ENCODE results near the gene CDKL4.

The CDKL4 gene

DNA sequence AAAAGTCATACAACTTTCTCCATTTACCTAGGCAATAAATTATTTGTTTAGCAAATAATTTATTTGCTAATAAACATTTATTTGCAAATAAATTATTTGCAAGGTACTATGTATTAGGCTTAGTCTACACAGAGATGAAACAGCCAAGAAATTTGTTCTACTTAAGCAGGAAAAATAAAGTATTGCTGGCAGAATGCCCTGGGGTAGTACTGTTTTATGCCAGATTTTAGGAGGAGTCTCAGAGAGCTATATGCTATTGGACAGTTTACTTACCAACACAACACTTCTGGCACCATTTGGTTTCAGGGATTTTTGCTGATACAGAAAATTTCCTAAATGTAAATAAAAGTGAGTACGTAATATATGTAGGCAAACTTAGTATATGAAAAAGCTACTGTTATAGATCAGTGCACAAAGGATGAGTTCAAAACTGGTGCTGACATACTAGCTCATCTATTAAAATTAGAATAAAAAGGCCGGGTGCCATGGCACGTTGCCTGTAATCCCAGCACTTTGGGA is 23.2 kb upstream of the CDKL4 start:
- Histone ChIP-seq H3K4me3 (ENCODE audit: low read depth, low read length) (no peak overlapping the region), H3K9me3 (ENCODE audit: control insufficient read depth, insufficient read depth, low read depth, low read length) (no peaks in the 10 kb centered on the region), H3K4me1 (ENCODE audit: control insufficient read depth, insufficient read depth, low read length) (peaks cover 9% of the 10 kb centered on the region), H3K27ac (ENCODE audit: extremely low read depth, low read depth, low read length) (no peak overlapping the region), H3K36me3 (ENCODE audit: control insufficient read depth in 2 of 2, insufficient read depth in 1 of 2, low read length in 2 of 2) (peaks cover 7 to 8% of the 10 kb centered on the region in 2 experiments; a peak in 2 of 3 replicates)
- ChIA-PET POLR2A (interaction anchor here (0.7 kb wide), 1 partner anchor 112 kb away, joined by 3 read pairs; no protein-coding TSS in a partner anchor), CTCF (no interaction called here)
- TF ChIP-seq, protein P1, sequence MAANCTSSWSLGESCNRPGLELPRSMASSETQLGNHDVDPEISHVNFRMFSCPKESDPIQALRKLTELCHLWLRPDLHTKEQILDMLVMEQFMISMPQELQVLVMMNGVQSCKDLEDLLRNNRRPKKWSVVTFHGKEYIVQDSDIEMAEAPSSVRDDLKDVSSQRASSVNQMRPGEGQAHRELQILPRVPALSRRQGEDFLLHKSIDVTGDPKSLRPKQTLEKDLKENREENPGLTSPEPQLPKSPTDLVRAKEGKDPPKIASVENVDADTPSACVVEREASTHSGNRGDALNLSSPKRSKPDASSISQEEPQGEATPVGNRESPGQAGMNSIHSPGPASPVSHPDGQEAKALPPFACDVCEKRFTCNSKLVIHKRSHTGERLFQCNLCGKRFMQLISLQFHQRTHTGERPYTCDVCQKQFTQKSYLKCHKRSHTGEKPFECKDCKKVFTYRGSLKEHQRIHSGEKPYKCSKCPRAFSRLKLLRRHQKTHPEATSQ (tag by site-specific recombination; IDR thresholded peaks at IDR 0.05), result no peak
- TF ChIP-seq ZNF24 (tag by site-specific recombination; IDR thresholded peaks at IDR 0.05) (no peak), SCRT1 (tag by site-specific recombination; IDR thresholded peaks at IDR 0.05; ENCODE audit: borderline replicate concordance) (no peak), ZNF133 (tag by site-specific recombination; IDR thresholded peaks at IDR 0.05) (no peak), ZNF514 (tag by site-specific recombination; IDR thresholded peaks at IDR 0.05) (no peak), ZNF140 (tag by site-specific recombination; IDR thresholded peaks at IDR 0.05) (no peak), ZFP3 (tag by site-specific recombination; IDR thresholded peaks at IDR 0.05; ENCODE audit: low read depth) (no peak), ZNF558 (tag by site-specific recombination; IDR thresholded peaks at IDR 0.05) (no peak)
- TF ChIP-seq, protein P2, sequence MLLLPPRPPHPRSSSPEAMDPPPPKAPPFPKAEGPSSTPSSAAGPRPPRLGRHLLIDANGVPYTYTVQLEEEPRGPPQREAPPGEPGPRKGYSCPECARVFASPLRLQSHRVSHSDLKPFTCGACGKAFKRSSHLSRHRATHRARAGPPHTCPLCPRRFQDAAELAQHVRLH (tag by site-specific recombination; IDR thresholded peaks at IDR 0.05), result no peak
- TF ChIP-seq, protein P3, sequence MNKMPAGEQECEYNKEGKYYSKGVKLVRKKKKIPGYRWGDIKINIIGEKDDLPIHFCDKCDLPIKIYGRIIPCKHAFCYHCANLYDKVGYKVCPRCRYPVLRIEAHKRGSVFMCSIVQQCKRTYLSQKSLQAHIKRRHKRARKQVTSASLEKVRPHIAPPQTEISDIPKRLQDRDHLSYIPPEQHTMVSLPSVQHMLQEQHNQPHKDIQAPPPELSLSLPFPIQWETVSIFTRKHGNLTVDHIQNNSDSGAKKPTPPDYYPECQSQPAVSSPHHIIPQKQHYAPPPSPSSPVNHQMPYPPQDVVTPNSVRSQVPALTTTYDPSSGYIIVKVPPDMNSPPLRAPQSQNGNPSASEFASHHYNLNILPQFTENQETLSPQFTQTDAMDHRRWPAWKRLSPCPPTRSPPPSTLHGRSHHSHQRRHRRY (tag by site-specific recombination; IDR thresholded peaks at IDR 0.05), result no peak

DNA sequence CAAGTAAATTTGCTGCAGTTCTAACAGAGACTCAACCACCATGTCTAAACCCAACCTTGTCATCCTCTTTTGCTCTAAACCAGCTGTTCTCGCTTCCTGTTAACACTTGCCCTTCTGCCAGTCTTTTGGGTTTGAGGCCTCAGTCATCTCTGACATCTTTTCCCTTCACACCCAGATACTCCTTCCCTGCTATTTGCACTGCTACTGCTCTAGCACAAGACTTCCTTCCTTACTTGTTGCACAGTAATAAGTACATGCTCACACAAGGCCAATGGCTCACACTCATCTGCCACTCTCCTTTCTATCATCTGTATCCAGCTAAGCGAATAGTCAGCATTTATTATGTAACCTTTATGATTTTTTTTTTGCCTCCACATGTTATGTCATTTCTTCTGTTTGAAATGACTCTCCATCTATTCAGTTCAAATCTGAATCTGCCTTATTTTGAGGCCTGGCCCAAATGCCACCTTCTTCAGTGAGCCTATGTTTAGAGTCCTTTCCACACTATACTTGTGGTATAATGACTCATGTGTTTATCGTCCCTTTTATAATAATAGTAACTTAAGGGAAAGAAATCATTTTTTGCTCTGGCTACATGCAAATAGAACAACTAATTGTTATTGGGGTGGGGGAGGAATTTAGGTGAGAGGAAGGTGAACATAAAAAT is 22.5 kb upstream of the CDKL4 start:
- POLR2A ChIA-PET, result no interaction called here

DNA sequence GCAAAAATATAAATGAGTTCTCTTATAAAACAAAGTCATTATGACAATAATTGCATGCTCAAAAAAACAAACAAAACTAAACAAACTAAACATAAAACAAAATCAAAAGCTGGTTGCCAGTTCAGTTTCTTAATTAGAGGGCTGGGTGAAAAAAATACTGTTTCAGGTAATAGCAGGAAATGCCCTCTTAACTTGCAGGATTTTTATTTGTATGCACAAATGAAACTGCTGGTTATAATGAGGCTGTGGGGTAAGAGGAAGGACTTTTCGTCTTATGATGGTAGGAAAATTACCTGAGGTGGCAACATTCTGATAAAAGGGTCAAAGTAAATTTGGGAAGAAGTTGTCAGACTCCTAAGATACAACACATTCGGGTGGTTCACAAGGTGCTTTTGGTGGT is 21.5 kb upstream of the CDKL4 start:
- Histone ChIP-seq H3K27ac (ENCODE audit: extremely low read depth, low read depth, low read length) (no peak overlapping the region), H3K4me1 (ENCODE audit: control insufficient read depth, insufficient read depth, low read length) (peaks cover 9% of the 10 kb centered on the region), H3K4me3 (ENCODE audit: low read depth, low read length) (no peak overlapping the region), H3K36me3 (ENCODE audit: control insufficient read depth in 2 of 2, insufficient read depth in 1 of 2, low read length in 2 of 2) (peaks cover 4 to 6% of the 10 kb centered on the region in 2 experiments; a peak in 2 of 3 replicates), H3K9me3 (ENCODE audit: control insufficient read depth, insufficient read depth, low read depth, low read length) (no peaks in the 10 kb centered on the region)
- CTCF ChIA-PET, result no interaction called here
- POLR2A ChIA-PET, result no interaction called here
- TF ChIP-seq ZNF23 (tag by site-specific recombination; IDR thresholded peaks at IDR 0.05; ENCODE audit: borderline replicate concordance) (no peak), GLI2 (tag by site-specific recombination; IDR thresholded peaks at IDR 0.05; ENCODE audit: borderline replicate concordance, low read depth) (no peak), ZSCAN30 (tag by site-specific recombination; IDR thresholded peaks at IDR 0.05) (0 out of 2 replicates have a peak, but pooled peaks have one; percentile 29), ZFHX2 (tag by site-specific recombination; conservative IDR thresholded peaks at IDR 0.05) (no peak), FEZF1 (tag by site-specific recombination; IDR thresholded peaks at IDR 0.05) (peak; percentile 60), ZNF341 (tag by site-specific recombination; IDR thresholded peaks at IDR 0.05; ENCODE audit: low read depth) (no peak), ZNF292 (tag by site-specific recombination; IDR thresholded peaks at IDR 0.05; ENCODE audit: borderline replicate concordance, low read depth) (no peak), ZBTB20 (tag by site-specific recombination; IDR thresholded peaks at IDR 0.05) (0 out of 2 replicates have a peak, but pooled peaks have one; percentile 46), ZNF561 (tag by site-specific recombination; IDR thresholded peaks at IDR 0.05; ENCODE audit: borderline replicate concordance) (no peak), SP7 (tag by site-specific recombination; IDR thresholded peaks at IDR 0.05) (peak; percentile 30; the same call in 1 of the 2 replicates)
- TF ChIP-seq, protein P4, sequence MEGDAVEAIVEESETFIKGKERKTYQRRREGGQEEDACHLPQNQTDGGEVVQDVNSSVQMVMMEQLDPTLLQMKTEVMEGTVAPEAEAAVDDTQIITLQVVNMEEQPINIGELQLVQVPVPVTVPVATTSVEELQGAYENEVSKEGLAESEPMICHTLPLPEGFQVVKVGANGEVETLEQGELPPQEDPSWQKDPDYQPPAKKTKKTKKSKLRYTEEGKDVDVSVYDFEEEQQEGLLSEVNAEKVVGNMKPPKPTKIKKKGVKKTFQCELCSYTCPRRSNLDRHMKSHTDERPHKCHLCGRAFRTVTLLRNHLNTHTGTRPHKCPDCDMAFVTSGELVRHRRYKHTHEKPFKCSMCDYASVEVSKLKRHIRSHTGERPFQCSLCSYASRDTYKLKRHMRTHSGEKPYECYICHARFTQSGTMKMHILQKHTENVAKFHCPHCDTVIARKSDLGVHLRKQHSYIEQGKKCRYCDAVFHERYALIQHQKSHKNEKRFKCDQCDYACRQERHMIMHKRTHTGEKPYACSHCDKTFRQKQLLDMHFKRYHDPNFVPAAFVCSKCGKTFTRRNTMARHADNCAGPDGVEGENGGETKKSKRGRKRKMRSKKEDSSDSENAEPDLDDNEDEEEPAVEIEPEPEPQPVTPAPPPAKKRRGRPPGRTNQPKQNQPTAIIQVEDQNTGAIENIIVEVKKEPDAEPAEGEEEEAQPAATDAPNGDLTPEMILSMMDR (tag by site-specific recombination; IDR thresholded peaks at IDR 0.05), result no peak
- TF ChIP-seq, protein P5, sequence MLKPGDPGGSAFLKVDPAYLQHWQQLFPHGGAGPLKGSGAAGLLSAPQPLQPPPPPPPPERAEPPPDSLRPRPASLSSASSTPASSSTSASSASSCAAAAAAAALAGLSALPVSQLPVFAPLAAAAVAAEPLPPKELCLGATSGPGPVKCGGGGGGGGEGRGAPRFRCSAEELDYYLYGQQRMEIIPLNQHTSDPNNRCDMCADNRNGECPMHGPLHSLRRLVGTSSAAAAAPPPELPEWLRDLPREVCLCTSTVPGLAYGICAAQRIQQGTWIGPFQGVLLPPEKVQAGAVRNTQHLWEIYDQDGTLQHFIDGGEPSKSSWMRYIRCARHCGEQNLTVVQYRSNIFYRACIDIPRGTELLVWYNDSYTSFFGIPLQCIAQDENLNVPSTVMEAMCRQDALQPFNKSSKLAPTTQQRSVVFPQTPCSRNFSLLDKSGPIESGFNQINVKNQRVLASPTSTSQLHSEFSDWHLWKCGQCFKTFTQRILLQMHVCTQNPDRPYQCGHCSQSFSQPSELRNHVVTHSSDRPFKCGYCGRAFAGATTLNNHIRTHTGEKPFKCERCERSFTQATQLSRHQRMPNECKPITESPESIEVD (tag by site-specific recombination; IDR thresholded peaks at IDR 0.05), result peak; percentile 47; the same call in 1 of the 2 replicates

More for the DNA sequence above, 22.5 kb upstream of the CDKL4 start:
- Histone ChIP-seq H3K27ac (ENCODE audit: extremely low read depth, low read depth, low read length) (no peak overlapping the region), H3K36me3 (ENCODE audit: control insufficient read depth in 2 of 2, insufficient read depth in 1 of 2, low read length in 2 of 2) (peaks cover 4% of the 10 kb centered on the region in 2 experiments; a peak in 2 of 3 replicates), H3K4me1 (ENCODE audit: control insufficient read depth, insufficient read depth, low read length) (peaks cover 9% of the 10 kb centered on the region), H3K4me3 (ENCODE audit: low read depth, low read length) (no peak overlapping the region), H3K9me3 (ENCODE audit: control insufficient read depth, insufficient read depth, low read depth, low read length) (no peaks in the 10 kb centered on the region)
- CTCF ChIA-PET, result no interaction called here
- TF ChIP-seq ZNF114 (tag by site-specific recombination; IDR thresholded peaks at IDR 0.05), result no peak
- peak; percentile 83 for TF ChIP-seq SCRT2 (tag by site-specific recombination; IDR thresholded peaks at IDR 0.05)
